Thoracic aorta (tissue), 2 donors: ENCODE results near the gene PCDHA12. TPM values are rescaled to one million over a fixed set of nuclear protein-coding genes. Genes with fewer than 3 reads are reported as not detected.
A peak's percentile ranks its signal among the peaks of the same experiment; 100 is the strongest.

Source experiments
- ATAC-seq: fragments of 150-250 bp; one replicate; pipeline ENCODE4 v1.8.0; 2017; ENCODE audit warnings: low read depth; ENCODE audit not compliant: insufficient number of reproducible peaks, low FRiP score
- DNase-seq: peaks from one replicate; pipeline ENCODE4 v3.0.0-alpha.2; 2020; ENCODE audit warnings: low spot score
- H3K27ac ChIP-seq, 2 donors: fragments of 200-600 bp; sonication (generic); 1 replicate in 1 of 2; 2 replicates in 1 of 2; pipeline ENCODE4 v1.5.1; 2016; ENCODE audit warnings: mild to moderate bottlenecking in 2 of 2, moderate library complexity in 2 of 2
- H3K27me3 ChIP-seq: fragments of 200-600 bp; sonication (generic); replicated peaks from 2 replicates; pipeline ENCODE4 v1.6.0; 2016; ENCODE audit warnings: mild to moderate bottlenecking; ENCODE audit not compliant: insufficient read depth
- H3K36me3 ChIP-seq: fragments of 200-600 bp; sonication (generic); one replicate; pipeline ENCODE4 v1.5.1; 2016
- H3K4me1 ChIP-seq, 2 donors: fragments of 200-600 bp; sonication (generic); 1 replicate in 1 of 2; 2 replicates in 1 of 2; pipeline versions ENCODE4 v1.5.1 to v1.6.0; 2016; ENCODE audit warnings: low read depth in 2 of 2, mild to moderate bottlenecking in 1 of 2; ENCODE audit not compliant: control insufficient read depth in 1 of 2
- H3K4me3 ChIP-seq: fragments of 200-600 bp; sonication (generic); 2 replicates; pipeline ENCODE4 v1.5.1; 2016; ENCODE audit warnings: mild to moderate bottlenecking
- H3K9me3 ChIP-seq: fragments of 200-600 bp; sonication (generic); 2 replicates; pipeline ENCODE4 v1.5.1; 2016
- CTCF ChIP-seq: fragments of 200-600 bp; sonication (generic); IDR thresholded peaks from one replicate; pipeline ENCODE4 v1.5.1; 2019; ENCODE audit warnings: antibody characterized with exemption
- total RNA-seq, 2 donors: library from RNA; depleted of rRNA; stranded (reverse); fragments of >200 nt; gene quantifications; one replicate each; pipeline versions ENCODE4 v1.1.0 to v1.2.3, GENCODE V29; 2016

The PCDHA12 gene
- total RNA-seq, 2 donors from 2014 or later = 0.21 to 0.68 TPM

- Histone ChIP-seq H3K4me1 (no peaks in the 10 kb centered on the region), H3K4me3 (peak within 1 kb of the TSS; percentile 19), H3K9me3 (peaks cover 23% of the 10 kb centered on the region), H3K27ac (no peak within 1 kb of the TSS), H3K36me3 (no peaks in the 10 kb centered on the region), H3K27me3 (no peaks in the 10 kb centered on the region)
- DNase-seq = no peak
- ATAC-seq = no peak
- TF ChIP-seq CTCF = no peak
Observed at GRCh38 chr5:140855772-140856674, 19.1 kb upstream of the PCDHA12 start, which contains the start of gene PCDHA10. Gene PCDHA10 (plus strand): TSS chr5:140855897. CDS start chr5:140856049, 152 bp downstream.

GRCh38 chr5:140857177-140857986, 17.7 kb upstream of the PCDHA12 start:
- ATAC-seq = no peak
- Histone ChIP-seq H3K36me3 (no peaks in the 10 kb centered on the region), H3K4me1 (no peaks in the 10 kb centered on the region), H3K4me3 (no peak overlapping the region), H3K9me3 (peaks cover 30% of the 10 kb centered on the region), H3K27me3 (no peaks in the 10 kb centered on the region), H3K27ac (no peak overlapping the region)
- DNase-seq = no peak
- no peak for TF ChIP-seq CTCF

- no peak for ATAC-seq
- Histone ChIP-seq H3K4me3 (no peak overlapping the region), H3K36me3 (no peaks in the 10 kb centered on the region), H3K9me3 (peaks cover 30% of the 10 kb centered on the region), H3K4me1 (no peaks in the 10 kb centered on the region), H3K27me3 (no peaks in the 10 kb centered on the region), H3K27ac (no peak overlapping the region)
- no peak for DNase-seq
- no peak for TF ChIP-seq CTCF
Observed at GRCh38 chr5:140857987-140858240, 17.2 kb upstream of the PCDHA12 start.

- no peak for TF ChIP-seq CTCF
- peaks cover 23% of the 10 kb centered on the region for H3K9me3 ChIP-seq
- no peak overlapping the region for H3K27ac ChIP-seq
- no peaks in the 10 kb centered on the region for H3K36me3 ChIP-seq
- H3K4me1 ChIP-seq = no peaks in the 10 kb centered on the region
- no peak for DNase-seq
- ATAC-seq = no peak
- no peak overlapping the region for H3K4me3 ChIP-seq
- no peaks in the 10 kb centered on the region for H3K27me3 ChIP-seq
Observed at GRCh38 chr5:140862441-140863295, 12.4 kb upstream of the PCDHA12 start.
